GM12865 (cell line): Measurements from ENCODE around the gene HSPB7.
A peak's percentile ranks its signal among the peaks of the same experiment; 100 is the strongest.

ENCODE experiments used
- DNase-seq: peaks from one replicate; pipeline ENCODE4 v3.0.0; 2010; ENCODE audit warnings: low read depth
- H3K4me3 ChIP-seq: 2 replicates; pipeline ENCODE4 v1.5.1; 2011; ENCODE audit warnings: mild to moderate bottlenecking, low read depth, low read length, control low read depth
- CTCF ChIP-seq: IDR thresholded peaks from 2 replicates; pipeline ENCODE4 v1.5.1; 2011; ENCODE audit warnings: low read length, control low read depth, low read depth, inconsistent platforms; ENCODE audit not compliant: insufficient read depth; ENCODE audit errors: missing control alignments

HSPB7 gene

GRCh38 chr1:16014509-16015482 is 3.0 kb downstream of the HSPB7 start:
- peak; percentile 43 for DNase-seq
- peak overlapping the region; percentile 49 for H3K4me3 ChIP-seq
- TF ChIP-seq CTCF, result no peak

- no peak for TF ChIP-seq CTCF
- DNase-seq, result no peak
- peak overlapping the region; percentile 49 for H3K4me3 ChIP-seq
Measured at GRCh38 chr1:16013908-16014258, 4.0 kb downstream of the HSPB7 start.

- DNase-seq, result peak; percentile 26
- TF ChIP-seq CTCF, result no peak
- peak overlapping the region; percentile 49 for H3K4me3 ChIP-seq
Measured at GRCh38 chr1:16013220-16013907, 4.5 kb downstream of the HSPB7 start.

GRCh38 chr1:16012590-16013219 is 5.1 kb downstream of the HSPB7 start:
- peak; percentile 65 for DNase-seq
- peak overlapping the region; percentile 49 for H3K4me3 ChIP-seq
- no peak for TF ChIP-seq CTCF

GRCh38 chr1:16011936-16012589 is 5.8 kb downstream of the HSPB7 start:
- no peak for TF ChIP-seq CTCF
- peak overlapping the region; percentile 49 for H3K4me3 ChIP-seq
- no peak for DNase-seq

- DNase-seq, result no peak
Measured at GRCh38 chr1:16010837-16011236, 7.0 kb downstream of the HSPB7 start.

More at GRCh38 chr1:16010837-16011236, 7.0 kb downstream of the HSPB7 start:
- TF ChIP-seq CTCF, result no peak
- no peak overlapping the region for H3K4me3 ChIP-seq
